ENCODE data around the gene MAD1L1. TPM values are rescaled to one million over a fixed set of nuclear protein-coding genes. Genes with fewer than 3 reads are reported as not detected.

The MAD1L1 gene
- total and polyA plus RNA-seq, 2 of the 13 experiments (the other 11 are each of a cell fraction or from before 2014, with no cell fraction given): 17.4 to 64.7 TPM

DNA sequence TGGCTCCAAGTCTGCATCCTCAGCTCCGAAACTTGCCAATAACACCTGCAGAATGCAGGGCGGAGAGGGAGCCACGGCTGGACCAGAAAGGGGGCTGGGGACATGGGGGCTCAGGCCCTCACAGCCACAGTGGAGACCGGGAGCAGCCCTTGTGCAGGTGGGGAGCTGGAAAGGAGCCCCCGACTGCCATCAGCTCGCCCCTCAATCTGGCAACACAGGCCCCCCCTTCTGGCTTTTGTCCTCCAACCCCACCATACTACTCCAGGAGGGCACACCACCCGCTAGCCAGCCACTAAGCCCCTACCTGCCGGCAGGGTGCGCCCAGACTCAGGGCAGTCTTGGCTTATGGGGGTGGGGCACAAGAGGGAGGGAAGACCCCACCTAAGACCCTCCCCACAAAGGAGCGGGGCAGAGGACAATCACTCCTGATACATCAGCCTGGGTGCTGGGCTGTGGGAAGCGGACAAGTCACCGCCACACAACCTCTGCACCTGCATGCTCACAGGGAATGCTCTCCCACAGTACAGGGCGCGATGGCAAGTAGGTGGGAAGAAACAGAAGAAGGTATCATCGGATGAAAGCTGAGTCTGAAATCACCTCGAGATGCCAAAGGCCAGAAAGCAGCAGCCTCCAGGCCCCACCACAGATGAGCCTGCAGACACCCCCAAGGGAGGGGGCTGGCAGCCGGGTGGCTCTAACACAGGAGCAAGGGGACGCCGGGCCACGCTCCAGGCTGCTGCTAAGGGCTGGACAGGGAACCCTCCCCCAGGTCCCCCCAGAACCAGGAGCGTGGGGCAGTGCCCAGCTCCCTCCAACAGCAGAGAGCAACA lies 297.4 kb downstream of the MAD1L1 start:
- ATAC-seq: no peak
- no peaks in the 10 kb centered on the region for H3K27me3 ChIP-seq (ENCODE audit: control insufficient read depth in 1 of 2, insufficient read depth in 2 of 2, low read length in 2 of 2)
- FAIRE-seq: no peak

More for the DNA sequence above, 297.4 kb downstream of the MAD1L1 start:
- Histone ChIP-seq H3K4me2 (ENCODE audit: low read depth, low read length) (no peak overlapping the region), H2AFZ (ENCODE audit: low read length) (no peak overlapping the region), H3K27ac (ENCODE audit: extremely low read length, insufficient read depth, low read length) (no peak overlapping the region), H3K9ac (ENCODE audit: insufficient read depth, low read depth, low read length) (no peak overlapping the region), H3K79me2 (ENCODE audit: insufficient read depth, low read length) (no peaks in the 10 kb centered on the region), H3K4me1 (ENCODE audit: insufficient read depth, low read length) (no peaks in the 10 kb centered on the region), H4K20me1 (ENCODE audit: insufficient read depth, low read length) (no peaks in the 10 kb centered on the region), H3K9me3 (ENCODE audit: low read length) (no peaks in the 10 kb centered on the region), H3K36me3 (replicated peaks in 1 of 2; ENCODE audit: control insufficient read depth in 1 of 2, insufficient read depth in 2 of 2, low read length in 2 of 2) (peaks cover 1 to 14% of the 10 kb centered on the region in 2 experiments; a peak in 3 of 5 replicates), H3K4me3 (replicated peaks in 1 of 3; ENCODE audit: insufficient read depth in 1 of 3, low read depth in 2 of 3, low read length in 3 of 3) (no peak overlapping the region)
- ChIA-PET CTCF (ENCODE audit: low intra/inter-chr PET ratio, low total read pairs) (no interaction called here), POLR2A (no interaction called here)
- no TSS peak for BruUV-seq (replicated peaks)
- DNase-seq (ENCODE audit: low spot score): no peak
- intact Hi-C loops (cut with micrococcal nuclease; ENCODE audit: unreplicated experiment) (no loop called here), in situ Hi-C loops (cut with HindIII; ENCODE audit: extremely low pct_ligation_motif_present, low pct_unique_long_range_greater_than_20kb) (no loop called here)
- TF ChIP-seq, protein P1, sequence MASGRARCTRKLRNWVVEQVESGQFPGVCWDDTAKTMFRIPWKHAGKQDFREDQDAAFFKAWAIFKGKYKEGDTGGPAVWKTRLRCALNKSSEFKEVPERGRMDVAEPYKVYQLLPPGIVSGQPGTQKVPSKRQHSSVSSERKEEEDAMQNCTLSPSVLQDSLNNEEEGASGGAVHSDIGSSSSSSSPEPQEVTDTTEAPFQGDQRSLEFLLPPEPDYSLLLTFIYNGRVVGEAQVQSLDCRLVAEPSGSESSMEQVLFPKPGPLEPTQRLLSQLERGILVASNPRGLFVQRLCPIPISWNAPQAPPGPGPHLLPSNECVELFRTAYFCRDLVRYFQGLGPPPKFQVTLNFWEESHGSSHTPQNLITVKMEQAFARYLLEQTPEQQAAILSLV (CRISPR knock-in tag; IDR thresholded peaks at IDR 0.05; ENCODE audit: borderline replicate concordance): no peak
- TF ChIP-seq NAIF1 (CRISPR knock-in tag; IDR thresholded peaks at IDR 0.05; ENCODE audit: borderline replicate concordance) (no peak), REPIN1 (CRISPR knock-in tag; IDR thresholded peaks at IDR 0.05; ENCODE audit: borderline replicate concordance, low read depth) (no peak), ZNF333 (CRISPR knock-in tag; IDR thresholded peaks at IDR 0.05; ENCODE audit: borderline replicate concordance) (no peak), MAF1 (CRISPR knock-in tag; IDR thresholded peaks at IDR 0.05; ENCODE audit: borderline replicate concordance) (no peak)
- TF ChIP-seq, protein P2, sequence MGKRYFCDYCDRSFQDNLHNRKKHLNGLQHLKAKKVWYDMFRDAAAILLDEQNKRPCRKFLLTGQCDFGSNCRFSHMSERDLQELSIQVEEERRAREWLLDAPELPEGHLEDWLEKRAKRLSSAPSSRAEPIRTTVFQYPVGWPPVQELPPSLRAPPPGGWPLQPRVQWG (CRISPR knock-in tag; IDR thresholded peaks at IDR 0.05; ENCODE audit: borderline replicate concordance, low read depth): no peak
- TF ChIP-seq, protein P3, sequence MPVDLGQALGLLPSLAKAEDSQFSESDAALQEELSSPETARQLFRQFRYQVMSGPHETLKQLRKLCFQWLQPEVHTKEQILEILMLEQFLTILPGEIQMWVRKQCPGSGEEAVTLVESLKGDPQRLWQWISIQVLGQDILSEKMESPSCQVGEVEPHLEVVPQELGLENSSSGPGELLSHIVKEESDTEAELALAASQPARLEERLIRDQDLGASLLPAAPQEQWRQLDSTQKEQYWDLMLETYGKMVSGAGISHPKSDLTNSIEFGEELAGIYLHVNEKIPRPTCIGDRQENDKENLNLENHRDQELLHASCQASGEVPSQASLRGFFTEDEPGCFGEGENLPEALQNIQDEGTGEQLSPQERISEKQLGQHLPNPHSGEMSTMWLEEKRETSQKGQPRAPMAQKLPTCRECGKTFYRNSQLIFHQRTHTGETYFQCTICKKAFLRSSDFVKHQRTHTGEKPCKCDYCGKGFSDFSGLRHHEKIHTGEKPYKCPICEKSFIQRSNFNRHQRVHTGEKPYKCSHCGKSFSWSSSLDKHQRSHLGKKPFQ (CRISPR knock-in tag; IDR thresholded peaks at IDR 0.05; ENCODE audit: insufficient replicate concordance): no peak
- TF ChIP-seq, protein P4, sequence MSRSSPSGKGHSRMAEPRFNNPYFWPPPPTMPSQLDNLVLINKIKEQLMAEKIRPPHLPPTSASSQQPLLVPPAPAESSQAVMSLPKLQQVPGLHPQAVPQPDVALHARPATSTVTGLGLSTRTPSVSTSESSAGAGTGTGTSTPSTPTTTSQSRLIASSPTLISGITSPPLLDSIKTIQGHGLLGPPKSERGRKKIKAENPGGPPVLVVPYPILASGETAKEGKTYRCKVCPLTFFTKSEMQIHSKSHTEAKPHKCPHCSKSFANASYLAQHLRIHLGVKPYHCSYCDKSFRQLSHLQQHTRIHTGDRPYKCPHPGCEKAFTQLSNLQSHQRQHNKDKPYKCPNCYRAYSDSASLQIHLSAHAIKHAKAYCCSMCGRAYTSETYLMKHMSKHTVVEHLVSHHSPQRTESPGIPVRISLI (CRISPR knock-in tag; IDR thresholded peaks at IDR 0.05; ENCODE audit: borderline replicate concordance): no peak
- 97% methylated on average over 12 of the region's 21 CpGs for WGBS (ENCODE audit: low lambda C conversion rate)

All from HepG2 (cell line).